ENCODE data around the gene PTGES2.

PTGES2 gene

GRCh38 chr9:128120061-128120740, 7.3 kb downstream of the PTGES2 start:
- no peak for TF ChIP-seq CTCF (IDR thresholded peaks at IDR 0.05)

- TF ChIP-seq CTCF (IDR thresholded peaks at IDR 0.05), result no peak
Observed at GRCh38 chr9:128118971-128119665, 8.4 kb downstream of the PTGES2 start.

- no peak for TF ChIP-seq CTCF (IDR thresholded peaks at IDR 0.05)
Observed at GRCh38 chr9:128118472-128118857, 9.1 kb downstream of the PTGES2 start.

GRCh38 chr9:128117613-128118471, 9.7 kb downstream of the PTGES2 start:
- TF ChIP-seq CTCF (IDR thresholded peaks at IDR 0.05), result peak; percentile 100

- TF ChIP-seq CTCF (IDR thresholded peaks at IDR 0.05), result no peak
Observed at GRCh38 chr9:128116104-128117083, 11.1 kb downstream of the PTGES2 start.

- TF ChIP-seq CTCF (IDR thresholded peaks at IDR 0.05), result no peak
Observed at GRCh38 chr9:128115187-128116103, 12.1 kb downstream of the PTGES2 start.

Measured in LNCAP (cell line).